SK-N-MC (cell line): Measurements from ENCODE around the gene C2CD4C.

Experiments used
- EZH2 ChIP-seq: fragments of 200-600 bp; sonication (generic); IDR thresholded peaks from one replicate; pipeline ENCODE4 v1.6.1; 2017; ENCODE audit warnings: antibody characterized with exemption
- FOXP2 ChIP-seq: optimal IDR thresholded peaks from 2 replicates; pipeline ENCODE3; 2011; ENCODE audit warnings: mild to moderate bottlenecking, moderate library complexity; ENCODE audit not compliant: insufficient read depth; ENCODE audit errors: extremely low read length, control extremely low read depth
- POLR2AphosphoS5 ChIP-seq: IDR thresholded peaks from 2 replicates; pipeline ENCODE4 v1.6.1; 2012; ENCODE audit warnings: mild to moderate bottlenecking, low read depth, low read length, borderline replicate concordance

DNA sequence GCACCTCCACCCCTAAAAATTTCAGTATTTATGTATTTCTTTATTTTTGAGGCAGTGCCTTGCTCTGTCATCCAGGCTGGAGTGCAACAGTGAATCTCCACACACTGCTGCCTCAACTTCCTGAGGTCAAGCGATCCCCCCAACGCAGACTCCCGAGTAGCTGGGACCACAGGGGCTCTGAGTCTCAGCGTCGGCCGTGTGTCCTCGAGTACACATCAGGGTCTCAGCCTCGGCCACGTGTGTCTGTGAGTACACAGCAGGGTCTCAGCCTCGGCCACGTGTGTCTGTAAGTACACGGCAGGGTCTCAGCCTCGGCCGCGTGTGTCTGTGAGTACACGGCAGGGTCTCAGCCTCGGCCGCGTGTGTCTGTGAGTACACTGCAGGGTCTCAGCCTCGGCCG, 21.2 kb downstream of the C2CD4C start:
- TF ChIP-seq POLR2AphosphoS5: no peak
- no peak for TF ChIP-seq EZH2
- TF ChIP-seq FOXP2: no peak
